ENCODE results near the gene NRP1.

DNA sequence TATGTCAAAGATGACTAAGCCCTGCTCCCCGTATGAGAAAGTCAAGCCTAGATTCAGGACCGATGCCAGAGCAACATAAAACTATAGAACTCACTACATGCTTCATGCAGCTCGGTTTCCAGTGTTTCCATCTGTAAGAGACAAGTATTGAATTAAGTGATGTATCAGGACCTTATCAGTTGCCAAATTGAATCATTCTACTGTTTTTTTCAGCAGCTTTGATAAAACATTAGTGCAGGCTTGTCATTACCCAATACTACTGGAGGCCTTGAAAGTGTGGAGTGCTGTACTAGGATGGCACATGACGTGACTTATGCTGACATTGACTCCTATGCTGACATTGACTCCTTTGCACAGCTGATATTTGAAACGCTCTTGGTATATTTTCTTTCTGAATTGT, 10.8 kb upstream of the NRP1 start:
- TF ChIP-seq POLR2AphosphoS5 (IDR thresholded peaks at IDR 0.05; ENCODE audit: low read depth, low read length) (no peak), POLR2A (IDR thresholded peaks at IDR 0.05; ENCODE audit: control extremely low read depth in 1 of 2, low read depth in 2 of 2, low read length in 2 of 2) (no peak), TBP (IDR thresholded peaks at IDR 0.05; ENCODE audit: low read depth, low read length) (no peak), TAF1 (IDR thresholded peaks at IDR 0.05; ENCODE audit: low read depth, low read length) (no peak), SIRT6 (IDR thresholded peaks at IDR 0.05; ENCODE audit: low read length) (no peak), EZH2 (IDR thresholded peaks at IDR 0.05; ENCODE audit: low read depth, low read length, severe bottlenecking) (no peak)
- TF ChIP-seq, protein P1, sequence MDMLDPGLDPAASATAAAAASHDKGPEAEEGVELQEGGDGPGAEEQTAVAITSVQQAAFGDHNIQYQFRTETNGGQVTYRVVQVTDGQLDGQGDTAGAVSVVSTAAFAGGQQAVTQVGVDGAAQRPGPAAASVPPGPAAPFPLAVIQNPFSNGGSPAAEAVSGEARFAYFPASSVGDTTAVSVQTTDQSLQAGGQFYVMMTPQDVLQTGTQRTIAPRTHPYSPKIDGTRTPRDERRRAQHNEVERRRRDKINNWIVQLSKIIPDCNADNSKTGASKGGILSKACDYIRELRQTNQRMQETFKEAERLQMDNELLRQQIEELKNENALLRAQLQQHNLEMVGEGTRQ (IDR thresholded peaks at IDR 0.05; ENCODE audit: low read length): no peak
